NCI-H526 treated with DMSO at 0.1 percent for 48 hours (cell line): ENCODE results near the gene TMED5.
"Not testable (repeated sequence)": the region's sequence is repeated elsewhere in the genome, so short reads cannot be mapped to it uniquely, and the experiment has no call there.

ENCODE experiments used
- DNase-seq: peaks from one replicate; lab custom pipeline; 2025; lab: John Stamatoyannopoulos, UW

The TMED5 gene

GRCh38 chr1:93171549-93172034 lies 8.6 kb downstream of the TMED5 start:
- no peak for DNase-seq

DNA sequence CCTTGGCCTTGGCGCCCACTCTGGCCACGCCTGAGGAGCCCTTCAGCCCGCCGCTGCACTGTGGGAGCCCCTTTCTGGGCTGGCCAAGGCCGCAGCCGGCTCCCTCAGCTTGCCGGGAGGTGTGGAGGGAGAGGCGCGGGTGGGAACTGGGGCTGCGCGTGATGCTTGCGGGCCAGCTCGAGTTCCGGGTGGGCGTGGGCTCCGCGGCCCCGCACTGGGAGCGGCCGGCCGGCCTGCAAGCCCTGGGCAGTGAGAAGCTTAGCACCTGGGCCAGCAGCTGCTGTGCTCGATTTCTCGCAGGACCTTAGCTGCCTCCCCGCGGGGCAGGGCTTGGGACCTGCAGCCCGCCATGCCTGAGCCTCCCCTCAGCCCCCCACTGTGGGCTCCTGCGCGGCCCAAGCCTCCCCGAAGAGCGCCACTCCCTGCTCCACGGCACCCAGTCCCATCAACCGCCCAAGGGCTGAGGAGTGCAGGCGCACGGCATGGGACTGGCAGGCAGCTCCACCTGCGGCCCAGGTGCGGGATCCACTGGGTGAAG lies 10.0 kb downstream of the TMED5 start:
- DNase-seq, result not testable (repeated sequence)

DNA sequence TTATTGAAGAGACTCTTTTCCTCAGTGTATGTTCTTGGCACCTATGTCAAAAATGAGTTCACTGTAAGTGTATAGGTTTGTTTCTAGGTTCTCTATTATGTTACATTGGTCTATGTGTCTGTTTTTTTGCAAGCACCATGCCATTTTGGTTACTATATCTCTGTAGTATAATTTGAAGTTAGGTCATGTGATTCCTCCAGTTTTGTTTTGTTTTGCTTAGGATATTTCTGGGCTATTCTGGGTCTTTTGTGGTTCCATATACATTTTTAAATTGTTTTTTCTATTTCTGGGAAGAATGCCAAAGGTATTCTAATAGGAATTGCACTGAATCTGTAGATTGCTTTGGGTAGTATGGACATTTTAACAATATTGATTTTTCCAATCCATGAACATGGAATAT lies 13.2 kb downstream of the TMED5 start:
- DNase-seq, result no peak

- DNase-seq, result not testable (repeated sequence)
Observed at GRCh38 chr1:93165895-93166294, 14.3 kb downstream of the TMED5 start.

- DNase-seq, result no peak
Observed at GRCh38 chr1:93164816-93165215, 15.4 kb downstream of the TMED5 start.

GRCh38 chr1:93163314-93163713 lies 16.9 kb downstream of the TMED5 start:
- not testable (repeated sequence) for DNase-seq

- DNase-seq, result no peak
Observed at GRCh38 chr1:93159337-93159736, 20.9 kb downstream of the TMED5 start.

GRCh38 chr1:93155335-93155734 lies 24.9 kb downstream of the TMED5 start:
- DNase-seq, result no peak

DNA sequence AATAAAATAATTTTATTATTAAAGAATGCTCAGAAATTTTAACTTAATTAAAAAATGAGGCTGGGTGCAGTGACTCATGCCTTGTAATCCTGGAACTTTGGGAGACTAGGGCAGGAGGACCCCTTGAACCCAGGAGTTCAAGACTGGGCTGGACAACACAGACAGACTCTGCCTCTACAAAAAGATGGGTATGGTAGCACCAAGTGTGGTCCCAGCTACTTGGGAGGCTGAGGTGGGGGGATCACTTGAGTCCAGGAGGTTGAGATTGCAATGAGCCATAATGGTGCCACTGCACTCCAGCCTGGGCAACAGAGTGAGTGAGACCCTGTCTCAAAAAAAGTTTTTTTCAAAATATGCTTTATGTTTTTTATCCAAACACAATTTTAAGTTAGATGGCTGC lies 25.3 kb downstream of the TMED5 start:
- no peak for DNase-seq

DNA sequence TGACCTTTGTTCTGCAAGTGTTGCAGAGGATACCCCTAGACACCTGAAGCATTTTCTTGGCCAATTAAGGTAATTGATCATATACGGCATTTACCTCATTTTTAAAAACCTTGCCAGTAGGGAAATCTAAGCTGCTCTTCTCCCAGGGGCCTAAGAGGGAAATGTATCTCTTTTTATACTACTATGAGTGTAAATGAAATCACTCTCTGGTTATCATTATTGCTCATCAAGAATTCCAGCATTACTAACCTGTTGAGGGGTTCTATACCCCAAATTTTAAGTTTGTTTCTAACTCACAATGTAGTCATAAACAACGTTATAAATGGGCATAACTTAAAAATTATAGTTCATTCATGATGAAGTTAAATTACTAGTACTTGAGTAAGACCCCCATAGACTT lies 27.4 kb downstream of the TMED5 start:
- no peak for DNase-seq

GRCh38 chr1:93151474-93151873 lies 28.7 kb downstream of the TMED5 start:
- DNase-seq, result no peak

DNA sequence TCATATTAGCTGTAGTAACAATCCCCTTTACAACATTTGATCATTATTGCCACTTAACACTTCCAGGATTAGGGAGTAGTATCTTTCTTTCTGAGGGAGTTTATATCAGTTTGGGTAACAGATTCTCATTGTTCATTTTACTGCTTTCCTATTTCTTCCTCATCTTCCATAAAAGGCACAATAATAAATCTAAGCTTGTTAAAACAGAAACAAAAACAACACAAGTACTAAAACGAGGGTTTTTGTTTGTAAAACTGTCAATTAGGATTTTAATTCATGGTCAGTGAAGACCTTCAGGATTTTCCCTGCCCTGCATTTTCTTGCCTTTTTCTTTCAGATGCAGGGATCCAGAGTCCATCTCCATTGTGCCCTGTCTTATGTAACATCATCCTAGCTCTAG lies 29.5 kb downstream of the TMED5 start:
- no peak for DNase-seq

GRCh38 chr1:93148001-93148400 lies 32.2 kb downstream of the TMED5 start:
- no peak for DNase-seq

- DNase-seq, result no peak
Observed at GRCh38 chr1:93143769-93144168, 36.4 kb downstream of the TMED5 start.

GRCh38 chr1:93143136-93143535 lies 37.1 kb downstream of the TMED5 start:
- DNase-seq, result no peak

DNA sequence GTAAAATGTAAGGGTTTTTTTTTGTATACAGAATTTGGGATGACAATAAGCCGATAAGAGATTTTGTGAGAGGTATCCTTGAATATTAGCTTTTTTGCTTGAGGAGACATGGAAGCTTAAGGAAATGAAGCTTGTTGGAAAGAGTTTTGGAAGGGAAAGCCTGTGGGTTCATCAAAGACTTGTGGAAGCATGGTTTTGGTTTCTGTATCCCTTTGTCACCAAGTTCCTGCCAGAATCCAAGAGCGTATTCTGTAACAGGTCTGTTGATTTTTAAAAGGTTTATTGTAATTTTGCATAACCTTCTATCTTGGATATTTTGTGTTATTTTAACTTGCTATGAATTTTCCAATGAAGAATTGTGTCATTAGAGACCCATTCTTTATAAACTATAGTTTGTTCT lies 38.1 kb downstream of the TMED5 start:
- no peak for DNase-seq

DNA sequence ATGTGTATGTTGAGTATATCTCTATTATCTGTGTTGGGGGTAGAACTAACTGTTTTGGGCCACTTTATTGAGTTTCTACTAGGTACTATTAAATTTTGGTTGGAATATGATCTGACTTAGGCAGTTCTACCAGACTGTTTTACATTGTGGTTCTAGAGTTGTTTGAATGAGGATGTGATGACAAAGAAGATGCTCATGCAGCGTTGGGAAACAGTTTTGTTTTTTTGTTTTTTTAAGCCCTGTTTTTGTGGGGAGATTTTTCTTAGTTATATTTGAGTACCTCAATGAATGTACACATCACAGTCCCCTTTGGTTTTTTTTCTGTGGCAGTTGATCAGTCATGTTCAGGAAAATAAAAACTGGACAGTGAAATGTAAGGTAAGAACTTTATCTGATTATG lies 40.1 kb downstream of the TMED5 start:
- no peak for DNase-seq

- no peak for DNase-seq
Observed at GRCh38 chr1:93137604-93138292, 42.5 kb downstream of the TMED5 start.

DNA sequence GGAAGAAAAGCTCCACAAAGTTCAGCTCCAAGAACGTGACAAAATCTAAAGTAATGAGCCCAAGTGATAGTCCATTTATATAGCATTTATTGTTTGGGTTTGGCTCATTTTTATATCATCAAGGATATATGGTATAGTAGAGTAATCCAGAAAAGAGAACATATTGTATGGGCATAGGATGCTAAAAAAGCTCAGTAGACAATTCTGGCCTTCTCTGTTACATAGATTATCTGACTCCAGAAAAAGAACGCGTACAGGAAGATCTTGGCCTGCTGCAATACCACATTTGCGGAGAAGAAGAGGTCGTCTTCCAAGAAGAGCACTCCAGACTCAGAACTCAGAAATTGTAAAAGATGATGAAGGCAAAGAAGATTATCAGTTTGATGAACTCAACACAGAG lies 43.8 kb downstream of the TMED5 start:
- no peak for DNase-seq

GRCh38 chr1:93132638-93133037 lies 47.6 kb downstream of the TMED5 start:
- no peak for DNase-seq

DNA sequence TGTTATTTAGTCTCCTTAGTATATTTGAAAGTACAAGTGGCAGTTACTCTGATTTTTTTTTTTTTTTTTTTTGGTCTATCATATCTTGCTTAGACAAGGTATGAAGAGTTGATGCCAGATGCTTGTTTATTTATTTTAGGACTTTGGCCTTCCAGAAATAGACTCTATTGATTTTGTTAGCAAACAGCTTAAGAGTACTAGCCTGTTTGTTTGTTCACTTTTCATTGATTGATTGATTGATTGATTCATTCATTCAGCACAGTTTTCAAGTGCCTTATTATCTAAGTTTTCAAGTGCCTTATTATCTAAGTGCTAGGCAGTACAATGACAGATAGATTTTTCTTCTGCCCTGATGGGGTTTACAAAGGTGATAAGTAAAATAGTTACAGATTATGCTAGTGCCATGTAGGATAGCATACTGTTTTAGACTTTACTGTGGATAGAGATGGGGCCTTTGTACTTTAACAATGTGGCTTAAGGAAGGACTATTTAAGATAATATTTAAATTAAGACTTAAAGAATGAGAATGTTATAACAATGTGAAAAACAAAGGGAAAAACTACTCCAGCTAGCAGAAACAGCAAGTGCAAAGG lies 50.6 kb downstream of the TMED5 start:
- no peak for DNase-seq

- DNase-seq, result no peak
Observed at GRCh38 chr1:93124556-93125355, 55.5 kb downstream of the TMED5 start.
